Retina (tissue), 1 donor: ENCODE data around the gene DCC.
A peak's percentile ranks its signal among the peaks of the same experiment; 100 is the strongest.

ENCODE experiments used
- DNase-seq: peaks from one replicate; pipeline ENCODE4 v3.0.0-alpha.2; 2016

DCC gene

GRCh38 chr18:52945552-52945951, 605.6 kb downstream of the DCC start:
- DNase-seq = no peak

DNA sequence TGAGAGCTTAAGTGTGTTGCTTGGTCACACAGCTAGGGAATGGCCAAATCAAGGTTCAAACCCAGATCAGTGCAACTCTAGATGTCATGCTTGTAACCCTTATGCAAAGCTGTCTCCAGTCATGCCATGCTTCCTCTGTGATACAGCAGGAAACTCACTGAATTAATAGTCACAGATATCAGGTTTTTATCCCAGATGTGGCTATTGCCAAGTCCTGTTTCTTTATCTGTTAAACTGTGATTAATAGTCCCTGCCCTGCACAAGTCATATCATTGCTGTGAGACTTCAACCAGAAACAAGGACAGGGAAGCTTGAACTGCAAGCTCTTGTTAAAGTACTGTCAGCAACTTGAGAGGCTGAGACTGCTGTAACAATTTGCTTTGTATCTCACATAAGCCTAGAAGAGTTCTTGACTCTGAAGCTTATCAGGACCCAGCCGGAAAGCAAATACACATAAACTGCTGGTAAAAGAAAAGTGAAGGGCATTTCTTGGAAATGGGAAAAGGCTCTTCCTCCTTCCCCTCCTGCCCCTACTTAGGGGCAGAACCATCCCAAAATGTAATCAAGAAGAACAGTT, 609.0 kb downstream of the DCC start:
- DNase-seq = no peak

DNA sequence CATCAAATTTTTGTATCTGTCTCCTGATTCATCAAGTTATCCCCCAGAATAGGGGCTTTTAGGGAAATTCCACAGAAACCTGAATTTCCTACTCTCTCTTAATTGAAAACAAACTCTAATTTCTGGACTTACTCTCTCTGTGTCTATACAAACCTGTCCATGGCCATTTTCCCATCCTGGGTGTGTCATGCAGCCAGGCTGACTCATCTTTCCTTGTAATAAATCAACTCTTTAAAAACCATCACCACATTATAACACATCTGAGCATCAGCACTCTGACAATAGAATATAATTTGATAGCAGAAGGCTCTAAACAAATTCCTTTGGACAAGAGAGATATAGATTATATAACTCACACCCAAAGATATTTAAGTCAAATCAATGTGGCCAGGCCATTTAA, 610.2 kb downstream of the DCC start:
- DNase-seq = no peak

DNA sequence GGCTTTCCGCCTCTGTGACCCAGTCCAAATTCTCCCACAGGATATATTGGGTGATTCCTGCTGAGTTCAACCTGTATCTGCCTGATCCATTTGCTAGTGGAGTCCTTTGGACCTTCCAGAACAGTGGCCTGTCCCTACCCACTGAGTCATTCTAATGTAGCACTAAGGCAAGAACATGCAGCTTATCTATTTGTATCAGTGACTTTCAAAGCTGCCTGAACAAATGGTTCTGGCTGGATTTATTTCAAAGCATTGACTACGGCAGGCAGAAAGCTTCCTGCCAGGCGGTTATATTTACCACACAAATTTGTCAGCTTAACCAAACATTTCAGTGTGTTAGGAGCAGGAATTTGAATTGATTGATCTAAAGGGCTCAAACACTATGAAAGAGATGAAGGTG, 613.4 kb downstream of the DCC start:
- no peak for DNase-seq

DNA sequence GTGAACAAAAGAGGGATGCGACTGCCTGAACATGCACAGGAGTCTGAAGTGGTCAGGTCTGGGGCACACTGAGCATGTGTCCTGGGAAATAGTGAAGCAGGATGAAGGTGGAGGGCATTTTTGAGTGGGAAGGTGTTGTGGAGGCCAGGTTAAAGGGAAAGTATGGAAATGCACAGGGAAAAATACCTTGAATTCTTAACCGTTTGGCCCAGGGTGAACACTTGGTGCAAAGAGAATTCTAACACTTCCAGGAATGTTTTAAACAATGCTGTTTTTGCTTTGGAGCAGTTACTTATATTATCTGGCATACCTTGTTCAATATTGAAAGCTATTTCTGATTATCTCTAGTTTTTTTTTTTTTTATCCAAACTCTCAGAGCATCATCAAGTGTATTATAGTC, 623.5 kb downstream of the DCC start:
- DNase-seq = no peak

DNA sequence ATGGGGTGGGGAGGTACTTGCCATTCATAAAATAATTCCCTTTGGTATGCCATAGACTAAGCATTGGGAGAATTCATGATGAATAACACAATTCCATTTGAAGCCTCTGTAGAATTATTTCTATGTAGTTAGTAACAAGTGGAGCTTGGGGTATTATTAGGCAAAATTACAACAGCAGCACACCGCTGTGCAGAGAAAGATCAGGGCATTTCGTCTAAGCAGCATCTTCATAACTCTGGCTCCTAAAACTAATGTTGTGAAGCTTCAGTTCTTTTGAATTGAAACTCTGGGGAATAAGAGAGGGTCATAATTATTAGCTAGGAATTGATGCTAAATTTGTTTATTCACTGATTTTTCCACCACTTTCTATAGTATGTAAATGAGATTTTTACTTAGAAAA, 630.7 kb downstream of the DCC start:
- no peak for DNase-seq

GRCh38 chr18:52971097-52971496, 631.1 kb downstream of the DCC start:
- DNase-seq = no peak

DNA sequence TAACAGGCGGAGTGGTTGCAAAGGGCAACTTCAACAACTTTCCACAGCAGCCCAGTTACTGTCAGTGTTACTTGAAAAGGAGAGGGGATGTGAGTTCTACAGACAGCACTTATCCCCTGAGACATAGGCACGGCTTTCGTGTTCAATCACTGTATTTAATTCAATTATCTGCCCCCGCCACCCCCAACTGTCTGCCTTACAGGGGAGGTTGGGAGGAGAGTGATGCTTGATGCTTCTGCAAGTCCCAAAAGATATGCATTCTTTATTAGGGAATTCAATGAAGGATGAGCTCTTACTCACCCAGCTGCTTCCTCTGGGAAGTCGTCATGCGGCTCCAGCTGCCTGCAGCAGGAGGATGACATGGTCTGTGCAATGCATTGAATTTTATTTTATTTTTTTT, 639.9 kb downstream of the DCC start:
- peak; percentile 81 for DNase-seq

- DNase-seq = no peak
These were observed 651.2 kb downstream of the DCC start for GRCh38 chr18:52991246-52991645.

DNA sequence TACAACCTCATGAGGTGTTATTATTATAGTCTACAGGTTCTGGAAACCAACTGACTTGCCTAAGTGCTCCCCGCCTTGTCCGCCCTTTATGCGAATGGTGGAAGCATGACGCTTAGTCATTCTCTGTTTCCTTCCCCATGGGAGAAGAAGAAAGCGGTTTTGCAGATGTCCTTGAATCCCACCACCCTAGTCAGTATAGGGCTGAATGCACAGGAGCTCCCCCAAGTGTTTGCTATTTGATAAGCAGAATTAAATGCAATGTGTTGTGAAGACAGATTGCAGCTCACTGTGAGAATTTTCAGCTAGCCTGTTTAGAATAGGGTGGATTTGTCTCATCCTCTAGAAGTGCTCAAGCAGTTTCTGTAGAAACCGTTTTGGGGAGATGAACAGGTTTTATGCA, 652.0 kb downstream of the DCC start:
- no peak for DNase-seq

DNA sequence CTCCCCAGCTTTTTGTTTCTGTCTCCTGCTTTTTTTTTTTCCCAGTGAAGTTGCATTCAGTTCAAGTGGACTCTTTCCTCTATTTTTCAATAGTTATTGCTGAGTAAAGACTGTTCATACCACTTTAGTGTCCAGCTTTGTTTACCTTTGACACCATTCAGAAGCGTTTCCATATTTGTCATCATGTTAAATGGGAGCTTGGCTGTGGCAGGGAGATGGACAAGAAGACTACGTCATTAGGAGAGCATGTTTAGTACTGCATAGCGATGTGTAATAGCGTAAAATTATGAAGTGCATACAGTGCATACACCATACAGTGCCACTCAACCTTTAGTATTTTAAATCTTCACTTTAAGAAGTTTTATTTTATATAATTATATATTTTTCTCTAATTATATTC, 655.9 kb downstream of the DCC start:
- DNase-seq = no peak

DNA sequence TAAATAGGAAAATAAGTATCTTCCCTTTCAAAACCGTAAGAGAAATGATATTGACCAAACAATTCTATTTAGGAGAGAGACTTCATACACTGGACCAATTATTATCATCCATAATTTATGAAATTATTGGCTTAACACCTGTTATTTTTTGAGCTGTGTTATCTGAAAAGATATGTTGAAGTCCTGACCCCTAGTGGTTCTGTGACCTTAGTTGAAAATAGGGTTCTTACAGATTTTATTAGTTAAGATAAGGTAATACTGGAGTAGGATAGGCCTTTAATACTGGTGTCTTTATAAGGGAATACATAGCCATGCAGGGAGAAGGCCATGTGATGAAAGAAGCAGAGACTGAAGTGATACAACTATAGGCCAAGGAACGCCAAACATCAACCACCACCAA, 659.6 kb downstream of the DCC start:
- DNase-seq = no peak

- no peak for DNase-seq
These were observed 664.8 kb downstream of the DCC start for GRCh38 chr18:53004798-53005197.

- no peak for DNase-seq
These were observed 678.8 kb downstream of the DCC start for GRCh38 chr18:53018791-53019190.

- no peak for DNase-seq
These were observed 685.2 kb downstream of the DCC start for GRCh38 chr18:53025247-53025646.

DNA sequence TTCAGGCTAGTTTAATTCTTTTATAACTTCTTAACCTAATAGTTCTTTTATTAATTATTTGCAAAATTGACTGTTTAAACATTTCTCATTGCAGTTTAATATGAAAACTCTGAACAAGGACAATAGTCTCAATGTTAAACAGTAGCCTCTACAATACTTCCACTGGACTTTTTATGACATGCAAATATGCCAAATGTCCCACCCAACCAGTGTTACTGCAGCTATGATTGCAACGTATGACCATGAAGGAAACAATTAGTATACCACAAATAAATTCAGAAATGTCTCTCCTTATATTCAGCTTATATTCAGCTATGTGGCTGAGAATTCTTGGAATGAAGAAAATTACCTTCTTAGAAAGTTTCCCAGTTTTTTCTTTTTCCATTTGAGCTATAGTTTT, 688.6 kb downstream of the DCC start:
- DNase-seq = no peak

DNA sequence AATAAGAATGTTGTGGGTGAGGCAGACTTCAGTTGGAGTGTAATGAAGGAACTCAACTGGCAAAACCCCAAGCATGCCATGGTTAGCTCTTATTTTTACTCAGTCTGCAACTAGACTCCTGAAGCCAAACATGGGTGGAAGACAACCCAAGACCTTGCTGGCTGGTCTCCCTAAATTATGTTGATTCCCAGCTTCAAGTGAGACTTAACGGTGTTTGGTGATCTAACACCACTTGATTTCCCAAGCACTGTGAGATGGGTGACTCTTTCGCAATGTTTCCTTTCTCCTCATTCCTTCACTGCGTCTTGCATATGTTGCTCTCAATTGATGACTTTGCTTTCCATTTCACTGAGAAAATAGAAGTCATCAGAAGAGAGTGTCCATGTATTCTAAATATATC, 693.1 kb downstream of the DCC start:
- DNase-seq = no peak

- DNase-seq = no peak
These were observed 698.6 kb downstream of the DCC start for GRCh38 chr18:53038608-53039007.

GRCh38 chr18:53040286-53040685, 700.3 kb downstream of the DCC start:
- no peak for DNase-seq

DNA sequence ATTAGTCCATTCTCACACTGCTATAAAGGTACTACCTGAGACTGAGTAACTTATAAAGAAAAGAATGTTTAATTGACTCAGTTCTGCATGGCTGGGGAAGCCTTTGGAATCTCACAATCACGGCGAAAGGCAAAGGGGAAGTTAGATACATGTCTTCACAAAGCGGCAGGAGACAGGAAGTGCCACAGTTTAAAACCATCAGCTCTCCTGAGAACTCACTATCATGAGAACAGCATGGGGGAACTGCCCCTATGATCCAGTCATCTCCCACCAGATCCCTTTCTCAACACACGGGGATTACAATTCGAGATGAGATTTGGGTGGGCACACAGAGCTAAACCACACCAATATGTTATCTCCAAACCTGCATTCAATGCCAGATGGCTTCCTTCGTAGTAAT, 716.1 kb downstream of the DCC start:
- no peak for DNase-seq

DNA sequence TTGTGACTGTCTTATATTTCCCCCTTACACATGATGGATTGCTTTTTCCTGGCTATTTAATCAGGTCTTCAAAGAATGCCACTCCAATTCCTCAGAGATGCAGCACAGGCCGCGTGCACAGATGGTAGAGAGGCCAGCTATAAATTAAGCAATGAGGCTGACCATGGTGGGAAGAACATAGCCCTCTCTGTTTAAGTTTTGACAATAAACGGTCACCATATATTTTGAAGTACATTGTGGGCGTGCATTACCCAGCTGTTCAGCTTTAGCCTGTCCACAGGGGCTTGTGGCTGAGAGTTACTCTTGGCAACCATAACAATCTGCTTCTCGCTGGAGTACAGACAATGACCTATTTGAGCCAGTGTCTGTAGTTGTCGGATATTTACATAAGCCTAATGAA, 730.8 kb downstream of the DCC start:
- peak; percentile 16 for DNase-seq

DNA sequence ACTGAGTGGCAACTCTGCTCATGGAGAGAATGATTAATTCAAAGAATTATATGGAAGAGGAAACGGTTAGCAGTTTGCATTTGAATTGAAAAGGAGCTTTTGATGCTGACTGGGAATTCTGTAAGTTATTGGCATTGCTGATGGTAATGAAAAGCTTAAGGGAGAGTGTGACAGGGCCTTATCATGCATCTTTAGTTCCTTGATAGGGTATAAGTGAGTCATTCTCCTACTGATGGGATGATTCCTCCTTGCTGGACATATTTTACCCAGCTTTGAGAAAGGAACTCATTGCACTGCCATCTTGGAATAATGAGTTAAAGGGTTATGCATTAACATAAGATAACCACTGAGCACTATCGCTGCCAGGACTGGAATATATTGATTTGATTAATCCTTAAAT, 740.7 kb downstream of the DCC start:
- no peak for DNase-seq

GRCh38 chr18:53093636-53094035, 753.6 kb downstream of the DCC start:
- peak; percentile 38 for DNase-seq

- peak; percentile 46 for DNase-seq
These were observed 761.6 kb downstream of the DCC start for GRCh38 chr18:53101536-53102105.

DNA sequence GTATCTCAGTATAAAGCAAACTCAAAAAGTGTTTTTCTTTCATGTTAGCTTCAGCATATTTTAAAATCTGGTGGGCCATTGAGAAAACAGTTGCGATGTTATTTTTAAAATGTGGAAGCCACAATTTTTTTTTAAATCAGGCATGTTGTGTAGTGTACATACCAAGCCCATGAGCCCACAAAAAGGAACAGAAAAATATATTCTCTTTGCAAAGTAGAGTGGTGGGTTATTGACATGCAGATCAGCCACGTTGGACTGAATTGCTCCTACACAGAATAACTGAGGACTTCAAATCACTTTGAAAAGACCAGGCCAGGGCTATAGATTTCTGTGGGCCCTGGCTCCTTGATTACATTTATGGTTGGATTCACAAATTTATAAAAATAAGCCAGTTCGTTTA, 774.4 kb downstream of the DCC start:
- DNase-seq = no peak
